ENCODE data around the gene TTLL1. TPM values are rescaled to one million over a fixed set of nuclear protein-coding genes. Genes with fewer than 3 reads are reported as not detected.
A peak's percentile ranks its signal among the peaks of the same experiment; 100 is the strongest.

TTLL1 gene
- total and polyA plus RNA-seq, 2 donors (not counting 1 experiment from before 2014, with no cell fraction given) = 15.7 to 15.8 TPM

DNA sequence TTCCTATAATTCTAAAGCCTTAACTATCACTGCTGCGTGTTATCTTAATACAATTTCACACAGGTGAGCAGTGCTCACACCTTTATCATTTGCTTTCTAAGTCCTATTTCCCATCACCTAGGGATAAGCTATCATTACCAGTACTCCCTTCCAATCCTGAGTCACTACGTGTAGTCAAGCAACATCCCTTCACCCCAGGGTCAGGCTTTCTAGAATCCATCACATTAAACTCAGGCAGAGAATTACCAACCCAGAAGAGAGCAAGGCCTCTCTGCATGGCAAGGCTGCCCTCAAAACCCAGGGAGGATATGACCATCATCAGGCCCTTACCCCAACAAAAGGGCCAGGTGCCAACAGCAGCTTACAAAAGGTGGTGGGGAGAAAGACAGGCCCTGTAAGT, 84.1 kb downstream of the TTLL1 start:
- H3K27ac ChIP-seq (ENCODE audit: insufficient read depth, low read length) = no peak overlapping the region
- TF ChIP-seq EZH2 (IDR thresholded peaks at IDR 0.05; ENCODE audit: low read length, missing control alignments) = no peak
- TF ChIP-seq, protein P1, sequence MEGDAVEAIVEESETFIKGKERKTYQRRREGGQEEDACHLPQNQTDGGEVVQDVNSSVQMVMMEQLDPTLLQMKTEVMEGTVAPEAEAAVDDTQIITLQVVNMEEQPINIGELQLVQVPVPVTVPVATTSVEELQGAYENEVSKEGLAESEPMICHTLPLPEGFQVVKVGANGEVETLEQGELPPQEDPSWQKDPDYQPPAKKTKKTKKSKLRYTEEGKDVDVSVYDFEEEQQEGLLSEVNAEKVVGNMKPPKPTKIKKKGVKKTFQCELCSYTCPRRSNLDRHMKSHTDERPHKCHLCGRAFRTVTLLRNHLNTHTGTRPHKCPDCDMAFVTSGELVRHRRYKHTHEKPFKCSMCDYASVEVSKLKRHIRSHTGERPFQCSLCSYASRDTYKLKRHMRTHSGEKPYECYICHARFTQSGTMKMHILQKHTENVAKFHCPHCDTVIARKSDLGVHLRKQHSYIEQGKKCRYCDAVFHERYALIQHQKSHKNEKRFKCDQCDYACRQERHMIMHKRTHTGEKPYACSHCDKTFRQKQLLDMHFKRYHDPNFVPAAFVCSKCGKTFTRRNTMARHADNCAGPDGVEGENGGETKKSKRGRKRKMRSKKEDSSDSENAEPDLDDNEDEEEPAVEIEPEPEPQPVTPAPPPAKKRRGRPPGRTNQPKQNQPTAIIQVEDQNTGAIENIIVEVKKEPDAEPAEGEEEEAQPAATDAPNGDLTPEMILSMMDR (conservative IDR thresholded peaks at IDR 0.05 in 1 of 2, IDR thresholded peaks at IDR 0.05 in 1 of 2; ENCODE audit: low read depth in 1 of 2, low read length in 2 of 2) = no peak
- H3K27me3 ChIP-seq (ENCODE audit: control insufficient read depth, insufficient read depth, low read length) = no peaks in the 10 kb centered on the region
- H3K9ac ChIP-seq (ENCODE audit: insufficient read depth, low read length) = no peak overlapping the region
- H2AFZ ChIP-seq (ENCODE audit: low read length) = no peak overlapping the region
- H4K20me1 ChIP-seq (ENCODE audit: control insufficient read depth, extremely low read depth, insufficient read depth, low read length) = no peaks in the 10 kb centered on the region
- H3K4me3 ChIP-seq (replicated peaks in 1 of 4; ENCODE audit: control extremely low read depth in 1 of 4, insufficient read depth in 1 of 4, low read depth in 3 of 4, low read length in 4 of 4) = no peak overlapping the region
- no peak for DNase-seq (ENCODE audit: low read depth in 2 of 2)
- H3K9me3 ChIP-seq (ENCODE audit: control insufficient read depth, insufficient read depth, low read depth, low read length) = no peaks in the 10 kb centered on the region
- H3K36me3 ChIP-seq (ENCODE audit: control insufficient read depth, insufficient read depth, low read length) = no peaks in the 10 kb centered on the region
- H3K4me2 ChIP-seq (ENCODE audit: extremely low read depth, insufficient read depth, low read length) = peak overlapping the region; percentile 18
- peaks cover 34% of the 10 kb centered on the region for H3K4me1 ChIP-seq (ENCODE audit: control insufficient read depth, extremely low read depth, insufficient read depth, low read length)
- H3K79me2 ChIP-seq (ENCODE audit: control insufficient read depth, insufficient read depth, low read length) = peaks cover 82% of the 10 kb centered on the region

DNA sequence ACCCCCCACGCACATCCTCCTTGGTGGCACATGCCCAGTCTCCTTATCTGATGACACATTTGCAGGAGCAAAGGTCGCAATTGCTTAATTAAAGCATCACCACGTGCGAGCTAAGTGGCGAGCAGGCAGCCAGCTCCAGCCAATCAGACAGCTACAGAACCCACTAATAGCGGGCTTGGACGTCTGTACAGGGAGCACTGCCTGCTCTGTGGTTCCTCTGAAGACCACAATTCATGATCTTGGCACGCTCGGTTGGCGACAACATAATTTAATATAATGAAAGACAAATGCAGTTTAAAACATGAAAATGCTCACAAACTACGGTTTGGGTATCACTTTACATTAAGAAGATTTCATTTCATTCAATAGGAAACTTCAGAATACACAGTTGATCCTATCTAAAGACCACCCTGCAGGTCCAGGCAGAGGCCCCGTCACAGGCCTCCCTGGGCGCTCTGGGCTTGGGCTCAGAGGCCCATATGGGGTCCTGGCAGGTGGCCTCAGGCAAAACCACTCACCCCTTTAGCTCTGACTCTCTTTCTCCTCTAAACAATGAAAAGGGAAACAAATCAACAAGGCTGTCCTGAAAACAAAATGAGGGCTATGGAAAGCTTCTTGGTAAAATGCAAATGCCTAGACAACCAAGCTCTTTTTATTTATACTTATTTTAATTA, 84.7 kb downstream of the TTLL1 start:
- Histone ChIP-seq H4K20me1 (ENCODE audit: control insufficient read depth, extremely low read depth, insufficient read depth, low read length) (no peaks in the 10 kb centered on the region), H3K9ac (ENCODE audit: insufficient read depth, low read length) (no peak overlapping the region), H3K27me3 (ENCODE audit: control insufficient read depth, insufficient read depth, low read length) (no peaks in the 10 kb centered on the region), H2AFZ (ENCODE audit: low read length) (no peak overlapping the region), H3K79me2 (ENCODE audit: control insufficient read depth, insufficient read depth, low read length) (peaks cover 83% of the 10 kb centered on the region), H3K4me2 (ENCODE audit: extremely low read depth, insufficient read depth, low read length) (no peak overlapping the region), H3K27ac (ENCODE audit: insufficient read depth, low read length) (peak overlapping the region; percentile 32), H3K36me3 (ENCODE audit: control insufficient read depth, insufficient read depth, low read length) (no peaks in the 10 kb centered on the region), H3K4me1 (ENCODE audit: control insufficient read depth, extremely low read depth, insufficient read depth, low read length) (peaks cover 36% of the 10 kb centered on the region), H3K9me3 (ENCODE audit: control insufficient read depth, insufficient read depth, low read depth, low read length) (no peaks in the 10 kb centered on the region), H3K4me3 (replicated peaks in 1 of 4; ENCODE audit: control extremely low read depth in 1 of 4, insufficient read depth in 1 of 4, low read depth in 3 of 4, low read length in 4 of 4) (no peak overlapping the region)
- DNase-seq (ENCODE audit: low read depth in 2 of 2) = peak; percentile 68 to 81
- no peak for TF ChIP-seq EZH2 (IDR thresholded peaks at IDR 0.05; ENCODE audit: low read length, missing control alignments)
- TF ChIP-seq, protein P1 (conservative IDR thresholded peaks at IDR 0.05 in 1 of 2, IDR thresholded peaks at IDR 0.05 in 1 of 2; ENCODE audit: low read depth in 1 of 2, low read length in 2 of 2) = no peak

DNA sequence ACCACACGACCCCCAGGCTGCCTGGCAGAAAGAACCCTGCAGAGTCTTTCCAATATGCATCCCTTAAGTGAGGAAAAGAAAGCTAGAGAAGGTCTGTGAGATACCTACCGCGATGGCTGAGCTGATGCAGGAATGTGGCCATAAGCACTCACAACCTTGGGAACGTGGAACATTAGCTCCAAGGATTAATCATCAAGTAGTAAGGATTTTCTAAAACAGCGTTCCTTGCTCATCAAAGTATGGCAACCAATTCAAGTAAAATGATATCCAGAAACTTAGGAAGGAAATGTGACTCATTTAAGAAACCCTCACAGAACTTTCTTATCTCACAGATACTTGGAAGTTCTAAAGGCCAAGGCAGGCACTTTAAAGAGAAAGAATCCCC, 87.0 kb downstream of the TTLL1 start:
- Histone ChIP-seq H4K20me1 (ENCODE audit: control insufficient read depth, extremely low read depth, insufficient read depth, low read length) (no peaks in the 10 kb centered on the region), H3K79me2 (ENCODE audit: control insufficient read depth, insufficient read depth, low read length) (peaks cover 84% of the 10 kb centered on the region), H3K9me3 (ENCODE audit: control insufficient read depth, insufficient read depth, low read depth, low read length) (no peaks in the 10 kb centered on the region), H3K36me3 (ENCODE audit: control insufficient read depth, insufficient read depth, low read length) (no peaks in the 10 kb centered on the region), H3K9ac (ENCODE audit: insufficient read depth, low read length) (no peak overlapping the region), H3K4me1 (ENCODE audit: control insufficient read depth, extremely low read depth, insufficient read depth, low read length) (peaks cover 36% of the 10 kb centered on the region), H3K4me3 (replicated peaks in 1 of 4; ENCODE audit: control extremely low read depth in 1 of 4, insufficient read depth in 1 of 4, low read depth in 3 of 4, low read length in 4 of 4) (peak overlapping the region in 1 of 4 experiments; percentile 3), H2AFZ (ENCODE audit: low read length) (no peak overlapping the region), H3K4me2 (ENCODE audit: extremely low read depth, insufficient read depth, low read length) (peak overlapping the region; percentile 81), H3K27ac (ENCODE audit: insufficient read depth, low read length) (peak overlapping the region; percentile 82), H3K27me3 (ENCODE audit: control insufficient read depth, insufficient read depth, low read length) (no peaks in the 10 kb centered on the region)
- DNase-seq (ENCODE audit: low read depth in 2 of 2) = peak; percentile 58 to 94
- TF ChIP-seq EZH2 (IDR thresholded peaks at IDR 0.05; ENCODE audit: low read length, missing control alignments) = no peak
- TF ChIP-seq, protein P1 (conservative IDR thresholded peaks at IDR 0.05 in 1 of 2, IDR thresholded peaks at IDR 0.05 in 1 of 2; ENCODE audit: low read depth in 1 of 2, low read length in 2 of 2) = no peak

All from fibroblast of lung (primary cell).